Skeletal muscle tissue (tissue), 4 donors: Measurements from ENCODE around the gene RHNO1. TPM values are rescaled to one million over a fixed set of nuclear protein-coding genes. Genes with fewer than 3 reads are reported as not detected.

ENCODE experiments used
- H3K27ac ChIP-seq: one replicate; pipeline ENCODE4 v1.7.0; 2013; ENCODE audit warnings: mild to moderate bottlenecking, low read depth, low read length, inconsistent platforms
- H3K27me3 ChIP-seq, 3 donors: one replicate each; pipeline ENCODE4 v1.7.0; 2013; ENCODE audit warnings: low read length in 3 of 3; ENCODE audit not compliant: control insufficient read depth in 3 of 3, insufficient read depth in 3 of 3
- H3K36me3 ChIP-seq, 3 donors: one replicate each; pipeline ENCODE4 v1.7.0; 2013; ENCODE audit warnings: low read length in 3 of 3; ENCODE audit not compliant: control insufficient read depth in 3 of 3, insufficient read depth in 3 of 3
- H3K4me1 ChIP-seq, 3 donors: one replicate each; pipeline ENCODE4 v1.7.0; 2013; ENCODE audit warnings: low read length in 3 of 3, mild to moderate bottlenecking in 3 of 3; ENCODE audit not compliant: control insufficient read depth in 3 of 3, insufficient read depth in 3 of 3
- H3K4me3 ChIP-seq, 3 donors: one replicate each; pipeline ENCODE4 v1.7.0; 2013; ENCODE audit warnings: low read length in 3 of 3
- H3K9ac ChIP-seq, 3 donors: one replicate each; pipeline ENCODE4 v1.7.0; 2013; ENCODE audit warnings: low read length in 3 of 3, mild to moderate bottlenecking in 3 of 3, moderate library complexity in 2 of 3, low read depth in 1 of 3
- H3K9me3 ChIP-seq, 3 donors: one replicate each; pipeline ENCODE4 v1.7.0; 2013; ENCODE audit warnings: low read length in 3 of 3; ENCODE audit not compliant: control insufficient read depth in 3 of 3
- total RNA-seq: library from RNA; depleted of rRNA; stranded (reverse); fragments of >200 nt; gene quantifications from one replicate; pipeline ENCODE4 v1.2.3, GENCODE V29; 2014
- donor health status: Osteomylitis.

Gene RHNO1
- total RNA-seq, 1 donor from 2014 or later = 10.4 TPM

GRCh38 chr12:2841056-2841650 is 35.9 kb upstream of the RHNO1 start:
- no peak overlapping the region for H3K4me3 ChIP-seq
- peaks cover 4 to 6% (median 4%) of the 10 kb centered on the region in 3 donors for H3K36me3 ChIP-seq
- no peak overlapping the region for H3K27ac ChIP-seq
- no peaks in the 10 kb centered on the region for H3K27me3 ChIP-seq
- peaks cover 3 to 8% (median 7%) of the 10 kb centered on the region in 3 donors for H3K4me1 ChIP-seq
- no peaks in the 10 kb centered on the region for H3K9me3 ChIP-seq
- no peak overlapping the region for H3K9ac ChIP-seq

GRCh38 chr12:2842948-2843347 is 34.1 kb upstream of the RHNO1 start:
- H3K27ac ChIP-seq = no peak overlapping the region
- peaks cover 3 to 10% (median 8%) of the 10 kb centered on the region in 3 donors for H3K4me1 ChIP-seq
- no peaks in the 10 kb centered on the region for H3K9me3 ChIP-seq
- no peaks in the 10 kb centered on the region for H3K27me3 ChIP-seq
- H3K9ac ChIP-seq = no peak overlapping the region
- peaks cover 4 to 6% (median 4%) of the 10 kb centered on the region in 3 donors for H3K36me3 ChIP-seq
- no peak overlapping the region for H3K4me3 ChIP-seq

GRCh38 chr12:2844786-2845185 is 32.2 kb upstream of the RHNO1 start:
- Histone ChIP-seq H3K4me3 (no peak overlapping the region), H3K36me3 (peaks cover 2 to 4% (median 4%) of the 10 kb centered on the region in 3 donors), H3K9me3 (no peaks in the 10 kb centered on the region), H3K4me1 (peaks cover 3 to 10% (median 8%) of the 10 kb centered on the region in 3 donors), H3K9ac (peak overlapping the region in 1 of 3 donors; percentile 33), H3K27ac (peak overlapping the region; percentile 56), H3K27me3 (no peaks in the 10 kb centered on the region)

- Histone ChIP-seq H3K27ac (peak overlapping the region; percentile 56), H3K9me3 (no peaks in the 10 kb centered on the region), H3K9ac (peak overlapping the region in 1 of 3 donors; percentile 33)
Observed at GRCh38 chr12:2845280-2845679, 31.7 kb upstream of the RHNO1 start.

GRCh38 chr12:2851931-2852330 is 25.1 kb upstream of the RHNO1 start:
- Histone ChIP-seq H3K9me3 (no peaks in the 10 kb centered on the region), H3K27ac (no peak overlapping the region), H3K4me1 (peaks cover 0 to 4% (median 2%) of the 10 kb centered on the region in 3 donors), H3K27me3 (no peaks in the 10 kb centered on the region), H3K9ac (no peak overlapping the region), H3K4me3 (no peak overlapping the region), H3K36me3 (peaks cover 0 to 4% (median 2%) of the 10 kb centered on the region in 3 donors)

More at GRCh38 chr12:2845280-2845679, 31.7 kb upstream of the RHNO1 start:
- Histone ChIP-seq H3K4me3 (no peak overlapping the region), H3K4me1 (peaks cover 3 to 10% (median 8%) of the 10 kb centered on the region in 3 donors), H3K36me3 (peaks cover 2 to 4% (median 4%) of the 10 kb centered on the region in 3 donors), H3K27me3 (no peaks in the 10 kb centered on the region)

GRCh38 chr12:2853626-2854025 is 23.4 kb upstream of the RHNO1 start:
- no peak overlapping the region for H3K4me3 ChIP-seq
- peaks cover 7 to 11% (median 9%) of the 10 kb centered on the region in 3 donors for H3K4me1 ChIP-seq
- no peaks in the 10 kb centered on the region for H3K9me3 ChIP-seq
- no peak overlapping the region for H3K9ac ChIP-seq
- H3K27ac ChIP-seq = no peak overlapping the region
- H3K36me3 ChIP-seq = peaks cover 0 to 5% (median 4%) of the 10 kb centered on the region in 3 donors
- H3K27me3 ChIP-seq = no peaks in the 10 kb centered on the region

GRCh38 chr12:2854669-2855453 is 22.2 kb upstream of the RHNO1 start:
- H3K36me3 ChIP-seq = peaks cover 0 to 5% (median 4%) of the 10 kb centered on the region in 3 donors
- H3K9me3 ChIP-seq = no peaks in the 10 kb centered on the region
- no peak overlapping the region for H3K4me3 ChIP-seq
- H3K27me3 ChIP-seq = no peaks in the 10 kb centered on the region
- H3K9ac ChIP-seq = no peak overlapping the region
- H3K4me1 ChIP-seq = peaks cover 11 to 17% (median 15%) of the 10 kb centered on the region in 3 donors
- no peak overlapping the region for H3K27ac ChIP-seq

- H3K27me3 ChIP-seq = no peaks in the 10 kb centered on the region
- peaks cover 11 to 17% (median 15%) of the 10 kb centered on the region in 3 donors for H3K4me1 ChIP-seq
- peaks cover 0 to 5% (median 4%) of the 10 kb centered on the region in 3 donors for H3K36me3 ChIP-seq
- H3K9ac ChIP-seq = no peak overlapping the region
- H3K9me3 ChIP-seq = no peaks in the 10 kb centered on the region
- no peak overlapping the region for H3K27ac ChIP-seq
- no peak overlapping the region for H3K4me3 ChIP-seq
Observed at GRCh38 chr12:2855546-2855945, 21.5 kb upstream of the RHNO1 start.

- Histone ChIP-seq H3K36me3 (peaks cover 0 to 5% (median 4%) of the 10 kb centered on the region in 3 donors), H3K4me1 (peaks cover 11 to 17% (median 15%) of the 10 kb centered on the region in 3 donors), H3K4me3 (no peak overlapping the region), H3K27me3 (no peaks in the 10 kb centered on the region), H3K9ac (no peak overlapping the region), H3K9me3 (no peaks in the 10 kb centered on the region), H3K27ac (no peak overlapping the region)
Observed at GRCh38 chr12:2856051-2856450, 21.0 kb upstream of the RHNO1 start.

GRCh38 chr12:2857021-2857431 is 20.0 kb upstream of the RHNO1 start, which contains the start of gene TEX52:
TEX52 (minus strand) TSS chr12:2857039; CDS start chr12:2857026, 13 bp downstream.
- H3K27me3 ChIP-seq = no peaks in the 10 kb centered on the region
- no peak within 1 kb of the TSS for H3K4me3 ChIP-seq
- no peak within 1 kb of the TSS for H3K9ac ChIP-seq
- H3K36me3 ChIP-seq = peaks cover 0 to 5% (median 4%) of the 10 kb centered on the region in 3 donors
- peaks cover 11 to 17% (median 15%) of the 10 kb centered on the region in 3 donors for H3K4me1 ChIP-seq
- no peak within 1 kb of the TSS for H3K27ac ChIP-seq
- no peaks in the 10 kb centered on the region for H3K9me3 ChIP-seq
